Measurements from ENCODE around the gene FHOD3. TPM values are rescaled to one million over a fixed set of nuclear protein-coding genes. Genes with fewer than 3 reads are reported as not detected.

The FHOD3 gene
- total and polyA plus RNA-seq, 9 of the 15 experiments (the other 6 are each of a cell fraction or from before 2014, with no cell fraction given) = 0.11 TPM; not detected in 8

DNA sequence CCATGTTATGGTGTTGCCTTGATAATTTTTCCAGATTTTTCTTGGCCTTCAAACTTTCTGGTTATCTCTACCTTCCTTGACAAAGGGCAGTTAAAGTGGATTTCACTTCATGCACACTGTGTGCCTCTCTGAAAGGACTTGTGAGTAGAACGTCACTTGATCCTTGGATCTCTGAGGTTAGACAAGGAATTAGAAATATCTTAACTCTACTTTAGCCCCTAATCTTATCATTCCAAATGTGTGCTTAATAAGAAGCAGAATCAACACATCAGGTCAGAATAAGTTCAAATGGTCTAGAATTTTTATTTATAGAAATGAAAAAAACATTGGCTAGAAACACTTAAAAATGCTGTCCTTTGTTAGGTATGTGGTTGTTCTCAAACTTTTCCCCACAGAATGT is 325.6 kb downstream of the FHOD3 start:
- Histone ChIP-seq H3K27ac (ENCODE audit: extremely low read depth, low read depth, low read length) (no peak overlapping the region), H2AFZ (ENCODE audit: low read depth, low read length) (no peak overlapping the region), H3K79me2 (ENCODE audit: control insufficient read depth, insufficient read depth, low read length) (no peaks in the 10 kb centered on the region), H4K20me1 (replicated peaks; ENCODE audit: control insufficient read depth, insufficient read depth, low read length) (no peaks in the 10 kb centered on the region), H3K36me3 (ENCODE audit: control insufficient read depth, insufficient read depth, low read length) (no peaks in the 10 kb centered on the region), H3K9ac (ENCODE audit: insufficient read depth in 1 of 2, low read depth in 2 of 2, low read length in 2 of 2) (no peak overlapping the region), H3K4me1 (replicated peaks in 1 of 2; ENCODE audit: control insufficient read depth in 2 of 2, insufficient read depth in 2 of 2, low read length in 2 of 2) (no peaks in the 10 kb centered on the region), H3K27me3 (ENCODE audit: control insufficient read depth in 2 of 2, insufficient read depth in 2 of 2, low read length in 2 of 2) (peaks cover 0 to 7% of the 10 kb centered on the region in 2 experiments; a peak in 2 of 5 replicates), H3K9me3 (replicated peaks; ENCODE audit: control insufficient read depth, insufficient read depth, low read depth, low read length) (no peaks in the 10 kb centered on the region), H3K4me2 (ENCODE audit: insufficient read depth, low read length) (no peak overlapping the region), H3K4me3 (no peak overlapping the region), H3K9me1 (ENCODE audit: control insufficient read depth, insufficient read depth, low read length) (no peaks in the 10 kb centered on the region)
- CTCF ChIA-PET (ENCODE audit: low intra/inter-chr PET ratio) = no interaction called here
- 7% methylated on average over 1 of the region's 1 CpG for WGBS (ENCODE audit: insufficient coverage, low coverage, missing lambda C conversion rate)
- DNase-seq (ENCODE audit: extremely low read depth in 1 of 4, low spot score in 3 of 4) (no peak), FAIRE-seq (no peak), ATAC-seq (no peak)
- no peak for TF ChIP-seq ZNF224 (CRISPR knock-in tag; IDR thresholded peaks at IDR 0.05)
- TF ChIP-seq CBX1 (IDR thresholded peaks at IDR 0.05; ENCODE audit: low read depth) = no peak
- no peak for TF ChIP-seq HNRNPH1 (optimal IDR thresholded peaks at IDR 0.05; ENCODE audit: low read depth, low read length)
- TF ChIP-seq PCBP1 (IDR thresholded peaks at IDR 0.05; ENCODE audit: low read depth, low read length, poor library complexity, severe bottlenecking) = no peak
- TF ChIP-seq, protein P1, sequence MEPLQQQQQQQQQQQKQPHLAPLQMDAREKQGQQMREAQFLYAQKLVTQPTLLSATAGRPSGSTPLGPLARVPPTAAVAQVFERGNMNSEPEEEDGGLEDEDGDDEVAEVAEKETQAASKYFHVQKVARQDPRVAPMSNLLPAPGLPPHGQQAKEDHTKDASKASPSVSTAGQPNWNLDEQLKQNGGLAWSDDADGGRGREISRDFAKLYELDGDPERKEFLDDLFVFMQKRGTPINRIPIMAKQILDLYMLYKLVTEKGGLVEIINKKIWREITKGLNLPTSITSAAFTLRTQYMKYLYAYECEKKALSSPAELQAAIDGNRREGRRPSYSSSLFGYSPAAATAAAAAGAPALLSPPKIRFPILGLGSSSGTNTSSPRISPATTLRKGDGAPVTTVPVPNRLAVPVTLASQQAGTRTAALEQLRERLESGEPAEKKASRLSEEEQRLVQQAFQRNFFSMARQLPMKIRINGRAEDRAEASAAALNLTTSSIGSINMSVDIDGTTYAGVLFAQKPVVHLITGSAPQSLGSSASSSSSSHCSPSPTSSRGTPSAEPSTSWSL (CRISPR knock-in tag; IDR thresholded peaks at IDR 0.05; ENCODE audit: borderline replicate concordance) = no peak
- no peak for TF ChIP-seq ZNF717 (CRISPR knock-in tag; IDR thresholded peaks at IDR 0.05)
- no peak for TF ChIP-seq ZZZ3 (IDR thresholded peaks at IDR 0.05)
- TF ChIP-seq PHTF2 (CRISPR knock-in tag; IDR thresholded peaks at IDR 0.05) = no peak
- no peak for TF ChIP-seq RBM25 (IDR thresholded peaks at IDR 0.05; ENCODE audit: low read depth, low read length, severe bottlenecking)
- TF ChIP-seq SMARCC2 (IDR thresholded peaks at IDR 0.05; ENCODE audit: low read depth) = no peak
- TF ChIP-seq DDX20 (tag; IDR thresholded peaks at IDR 0.05; ENCODE audit: low read depth) = no peak
- TF ChIP-seq, protein P2, sequence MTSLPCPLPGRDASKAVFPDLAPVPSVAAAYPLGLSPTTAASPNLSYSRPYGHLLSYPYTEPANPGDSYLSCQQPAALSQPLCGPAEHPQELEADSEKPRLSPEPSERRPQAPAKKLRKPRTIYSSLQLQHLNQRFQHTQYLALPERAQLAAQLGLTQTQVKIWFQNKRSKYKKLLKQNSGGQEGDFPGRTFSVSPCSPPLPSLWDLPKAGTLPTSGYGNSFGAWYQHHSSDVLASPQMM (CRISPR knock-in tag; IDR thresholded peaks at IDR 0.05) = no peak
- no peak for TF ChIP-seq PHF20 (IDR thresholded peaks at IDR 0.05; ENCODE audit: partially characterized antibody)
- TF ChIP-seq NELFE (IDR thresholded peaks at IDR 0.05; ENCODE audit: insufficient read depth, insufficient read length) = no peak
- TF ChIP-seq, protein P3, sequence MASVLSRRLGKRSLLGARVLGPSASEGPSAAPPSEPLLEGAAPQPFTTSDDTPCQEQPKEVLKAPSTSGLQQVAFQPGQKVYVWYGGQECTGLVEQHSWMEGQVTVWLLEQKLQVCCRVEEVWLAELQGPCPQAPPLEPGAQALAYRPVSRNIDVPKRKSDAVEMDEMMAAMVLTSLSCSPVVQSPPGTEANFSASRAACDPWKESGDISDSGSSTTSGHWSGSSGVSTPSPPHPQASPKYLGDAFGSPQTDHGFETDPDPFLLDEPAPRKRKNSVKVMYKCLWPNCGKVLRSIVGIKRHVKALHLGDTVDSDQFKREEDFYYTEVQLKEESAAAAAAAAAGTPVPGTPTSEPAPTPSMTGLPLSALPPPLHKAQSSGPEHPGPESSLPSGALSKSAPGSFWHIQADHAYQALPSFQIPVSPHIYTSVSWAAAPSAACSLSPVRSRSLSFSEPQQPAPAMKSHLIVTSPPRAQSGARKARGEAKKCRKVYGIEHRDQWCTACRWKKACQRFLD (CRISPR knock-in tag; IDR thresholded peaks at IDR 0.05) = no peak
- TF ChIP-seq KDM4B (IDR thresholded peaks at IDR 0.05; ENCODE audit: borderline replicate concordance in 2 of 2, low read depth in 1 of 2) = no peak
- TF ChIP-seq BACH1 (tag; IDR thresholded peaks at IDR 0.05) = no peak
- TF ChIP-seq MBD2 (IDR thresholded peaks at IDR 0.05; ENCODE audit: borderline replicate concordance, low read depth) = no peak
- no peak for TF ChIP-seq NFIX (CRISPR knock-in tag; IDR thresholded peaks at IDR 0.05; ENCODE audit: low read depth)
- no peak for TF ChIP-seq GATAD2A (IDR thresholded peaks at IDR 0.05)
- in situ Hi-C loops (cut with MboI) (no loop called here), intact Hi-C loops (cut with micrococcal nuclease) (no loop called here)
- POLR2A ChIA-PET = no interaction called here
- BruUV-seq (replicated peaks) = no TSS peak

Measured in K562 (cell line).